Breast epithelium (tissue), 3 donors: Measurements from ENCODE around the gene NEK5.

Source experiments
- POLR2A ChIP-seq: fragments of 450-650 bp; IDR thresholded peaks from one replicate; pipeline ENCODE4 v1.6.1; 2016; ENCODE audit warnings: antibody characterized with exemption, mild to moderate bottlenecking, moderate library complexity
- TF ChIP-seq, protein P1 (sequence below), 3 donors: fragments of 450-650 bp; IDR thresholded peaks; one replicate each; pipeline ENCODE4 v1.5.1; 2016 to 2017; ENCODE audit warnings: antibody characterized with exemption in 3 of 3, mild to moderate bottlenecking in 3 of 3, moderate library complexity in 3 of 3

DNA sequence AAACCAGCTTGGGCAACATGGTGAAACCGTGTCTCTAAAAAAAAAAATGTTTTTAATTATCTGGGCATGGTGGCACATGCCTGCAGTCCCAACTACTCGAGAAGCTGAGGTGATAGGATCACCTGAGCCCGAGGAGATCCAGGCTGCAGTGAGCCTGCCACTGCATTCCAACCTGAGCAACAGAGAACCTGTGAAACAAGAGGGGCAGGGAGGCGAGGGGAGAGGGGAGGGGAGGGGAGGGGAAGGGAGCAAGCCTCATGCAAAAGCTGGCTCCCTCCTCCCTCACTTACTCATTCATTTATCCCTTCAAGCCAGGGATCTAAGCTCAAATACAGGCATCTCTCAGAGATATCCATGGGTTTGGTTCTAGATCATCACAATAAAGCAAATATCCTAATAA, 126.5 kb downstream of the NEK5 start:
- TF ChIP-seq, protein P1, sequence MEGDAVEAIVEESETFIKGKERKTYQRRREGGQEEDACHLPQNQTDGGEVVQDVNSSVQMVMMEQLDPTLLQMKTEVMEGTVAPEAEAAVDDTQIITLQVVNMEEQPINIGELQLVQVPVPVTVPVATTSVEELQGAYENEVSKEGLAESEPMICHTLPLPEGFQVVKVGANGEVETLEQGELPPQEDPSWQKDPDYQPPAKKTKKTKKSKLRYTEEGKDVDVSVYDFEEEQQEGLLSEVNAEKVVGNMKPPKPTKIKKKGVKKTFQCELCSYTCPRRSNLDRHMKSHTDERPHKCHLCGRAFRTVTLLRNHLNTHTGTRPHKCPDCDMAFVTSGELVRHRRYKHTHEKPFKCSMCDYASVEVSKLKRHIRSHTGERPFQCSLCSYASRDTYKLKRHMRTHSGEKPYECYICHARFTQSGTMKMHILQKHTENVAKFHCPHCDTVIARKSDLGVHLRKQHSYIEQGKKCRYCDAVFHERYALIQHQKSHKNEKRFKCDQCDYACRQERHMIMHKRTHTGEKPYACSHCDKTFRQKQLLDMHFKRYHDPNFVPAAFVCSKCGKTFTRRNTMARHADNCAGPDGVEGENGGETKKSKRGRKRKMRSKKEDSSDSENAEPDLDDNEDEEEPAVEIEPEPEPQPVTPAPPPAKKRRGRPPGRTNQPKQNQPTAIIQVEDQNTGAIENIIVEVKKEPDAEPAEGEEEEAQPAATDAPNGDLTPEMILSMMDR (IDR thresholded peaks at IDR 0.05): no peak
- TF ChIP-seq POLR2A: no peak
